Stimulated activated naive CD8-positive, alpha-beta T cell treated with anti-CD3 and anti-CD28 coated beads, Interleukin-15, Interleukin-2, amounts not matched to agents 100 ng/mL and 50 ng/mL, for 24 hours (primary cell): ENCODE results near the gene PEAK3.
"Not testable (repeated sequence)": the region's sequence is repeated elsewhere in the genome, so short reads cannot be mapped to it uniquely, and the experiment has no call there.

Source experiments
- H3K27ac Mint-ChIP-seq: one replicate; pipeline ENCODE4 v1.8.0; 2021; ENCODE audit warnings: mild to moderate bottlenecking, mixed read lengths
- H3K27me3 Mint-ChIP-seq: one replicate; pipeline ENCODE4 v1.8.0; 2021; ENCODE audit warnings: mixed read lengths
- H3K36me3 Mint-ChIP-seq: one replicate; pipeline ENCODE4 v1.8.0; 2021; ENCODE audit warnings: low read depth, mixed read lengths
- H3K4me1 Mint-ChIP-seq: one replicate; pipeline ENCODE4 v1.8.0; 2021; ENCODE audit warnings: low read depth, mixed read lengths
- H3K4me3 Mint-ChIP-seq: one replicate; pipeline ENCODE4 v1.8.0; 2021; ENCODE audit warnings: mild to moderate bottlenecking, mixed read lengths
- H3K9me3 Mint-ChIP-seq: one replicate; pipeline ENCODE4 v1.8.0; 2021; ENCODE audit warnings: mixed read lengths

PEAK3 gene

DNA sequence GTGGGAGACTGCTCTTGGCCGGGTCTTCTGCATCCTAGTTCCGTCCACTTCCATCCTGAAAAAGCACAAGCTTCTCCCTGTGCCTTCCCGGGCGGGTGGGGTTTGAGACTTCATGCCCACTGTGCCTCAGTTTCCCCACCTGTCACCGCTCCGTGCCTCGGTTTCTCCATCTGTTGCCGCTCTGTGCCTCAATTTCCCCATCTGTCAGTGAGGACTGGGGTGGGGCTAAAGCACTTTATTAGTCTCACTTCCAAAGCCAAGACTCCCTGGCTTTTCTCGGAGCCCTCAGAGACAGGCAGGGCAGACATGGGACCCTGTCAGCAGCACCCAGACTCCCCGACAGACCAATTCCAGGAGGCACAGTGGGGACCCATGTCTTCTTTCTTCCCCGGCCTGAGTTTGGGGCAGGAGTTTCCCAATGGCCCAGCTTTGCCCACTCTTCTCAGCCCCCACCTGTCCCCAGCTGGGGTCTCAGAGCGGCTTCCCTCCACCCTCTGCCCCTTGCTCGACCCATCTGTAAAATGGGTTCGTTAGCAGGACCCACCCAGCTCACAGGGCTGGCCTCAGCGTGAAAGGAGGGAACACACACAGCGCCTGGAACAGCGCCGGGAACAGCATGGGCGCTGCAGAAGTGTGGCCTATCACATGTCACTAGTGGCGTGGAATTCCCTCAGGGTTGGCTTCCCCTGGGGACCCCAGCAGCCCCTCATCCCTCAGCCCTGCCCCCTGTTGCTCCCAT, 4.6 kb upstream of the PEAK3 start:
- Mint-ChIP-seq H3K4me1 (peaks cover 43% of the 10 kb centered on the region), H3K36me3 (no peaks in the 10 kb centered on the region), H3K27me3 (peaks cover 7% of the 10 kb centered on the region), H3K9me3 (no peaks in the 10 kb centered on the region), H3K4me3 (no peak overlapping the region), H3K27ac (no peak overlapping the region)

DNA sequence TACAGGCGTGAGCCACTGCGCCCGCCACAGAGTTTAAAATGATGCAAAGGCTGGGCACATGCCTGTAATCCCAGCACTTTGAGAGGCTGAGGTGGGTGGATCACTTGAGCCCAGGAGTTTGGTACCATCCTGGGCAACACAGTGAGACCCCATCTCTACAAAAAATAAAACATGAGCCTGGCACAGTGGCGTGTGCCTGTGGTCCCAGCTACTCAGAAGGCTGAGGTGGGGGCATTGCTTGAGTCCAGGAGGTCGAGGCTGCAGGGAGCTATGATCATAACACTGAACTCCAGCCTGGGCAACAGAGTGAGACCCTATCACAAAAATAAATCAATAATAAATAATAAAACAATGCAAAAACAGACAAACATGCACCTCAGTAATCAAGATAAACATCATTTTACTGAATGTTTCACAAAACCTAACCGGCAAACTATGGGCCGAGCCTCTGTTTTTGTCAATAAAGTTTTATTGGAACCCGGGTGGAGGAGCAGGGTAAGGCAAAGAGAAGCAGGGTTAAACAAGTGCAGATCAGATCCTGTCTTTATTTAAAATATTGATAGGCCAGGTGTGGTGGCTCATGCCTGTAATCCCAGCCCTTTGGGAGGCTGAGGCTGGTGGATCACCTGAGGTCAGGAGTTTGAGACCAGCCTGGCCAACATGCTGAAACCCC, 2.0 kb upstream of the PEAK3 start:
- H3K4me3 Mint-ChIP-seq = no peak overlapping the region
- peaks cover 28% of the 10 kb centered on the region for H3K4me1 Mint-ChIP-seq
- no peak overlapping the region for H3K27ac Mint-ChIP-seq

DNA sequence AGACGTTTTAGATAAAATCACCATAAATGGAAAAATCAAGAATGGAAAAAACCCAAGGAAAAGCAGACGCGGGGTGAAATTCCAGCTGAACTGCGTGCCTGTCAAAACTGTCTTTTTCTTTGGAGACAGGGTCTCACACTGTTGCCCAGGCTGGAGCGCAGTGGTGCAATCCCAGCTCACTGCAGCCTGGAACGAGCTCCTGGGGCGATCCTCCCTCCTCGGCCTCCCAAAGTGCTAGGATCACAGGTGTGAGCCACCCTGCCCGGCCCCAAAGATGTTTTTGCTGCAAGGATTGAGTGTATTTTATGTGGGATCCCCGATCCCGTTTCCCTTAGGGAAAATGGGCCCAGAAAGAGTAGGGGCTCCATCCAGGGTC, 875 bp upstream of the PEAK3 start:
- H3K4me1 Mint-ChIP-seq = peaks cover 17% of the 10 kb centered on the region
- peak overlapping the region; percentile 45 for H3K27ac Mint-ChIP-seq
- no peak overlapping the region for H3K4me3 Mint-ChIP-seq
- no peaks in the 10 kb centered on the region for H3K36me3 Mint-ChIP-seq
- no peaks in the 10 kb centered on the region for H3K27me3 Mint-ChIP-seq
- no peaks in the 10 kb centered on the region for H3K9me3 Mint-ChIP-seq

More for the DNA sequence above, 2.0 kb upstream of the PEAK3 start:
- Mint-ChIP-seq H3K27me3 (peaks cover 4% of the 10 kb centered on the region), H3K9me3 (no peaks in the 10 kb centered on the region), H3K36me3 (no peaks in the 10 kb centered on the region)

DNA sequence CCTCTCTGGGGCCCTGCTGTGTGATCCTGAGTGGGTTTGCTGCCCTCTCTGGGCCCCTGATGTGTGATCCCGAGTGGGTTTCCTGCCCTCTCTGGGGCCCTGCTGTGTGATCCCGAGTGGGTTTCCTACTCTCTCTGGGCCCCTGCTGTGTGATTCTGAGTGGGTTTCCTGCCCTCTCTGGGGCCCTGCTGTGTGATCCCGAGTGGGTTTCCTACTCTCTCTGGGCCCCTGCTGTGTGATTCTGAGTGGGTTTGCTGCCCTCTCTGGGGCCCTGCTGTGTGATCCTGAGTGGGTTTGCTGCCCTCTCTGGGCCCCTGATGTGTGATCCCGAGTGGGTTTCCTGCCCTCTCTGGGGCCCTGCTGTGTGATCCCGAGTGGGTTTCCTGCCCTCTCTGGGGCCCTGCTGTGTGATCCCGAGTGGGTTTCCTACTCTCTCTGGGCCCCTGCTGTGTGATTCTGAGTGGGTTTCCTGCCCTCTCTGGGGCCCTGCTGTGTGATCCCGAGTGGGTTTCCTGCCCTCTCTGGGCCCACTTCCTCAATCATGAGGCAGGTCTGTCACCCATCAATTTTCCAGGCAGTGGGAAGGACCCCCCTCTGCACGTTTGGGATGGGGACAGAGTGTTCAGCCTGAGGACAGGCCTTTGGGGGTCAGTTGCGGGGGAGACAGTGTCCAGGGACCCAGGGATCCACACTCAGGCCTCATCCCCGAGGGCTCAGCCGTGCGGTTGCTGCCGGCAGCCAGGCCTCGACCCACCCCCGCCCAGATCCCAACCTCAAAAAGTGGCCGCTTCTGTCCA, 512 bp downstream of the PEAK3 start:
- Mint-ChIP-seq H3K4me1 (peaks cover 17% of the 10 kb centered on the region), H3K4me3 (peak overlapping the region; percentile 43)
- H3K27me3 Mint-ChIP-seq, H3K9me3 Mint-ChIP-seq, H3K36me3 Mint-ChIP-seq, H3K27ac Mint-ChIP-seq: not testable (repeated sequence)

DNA sequence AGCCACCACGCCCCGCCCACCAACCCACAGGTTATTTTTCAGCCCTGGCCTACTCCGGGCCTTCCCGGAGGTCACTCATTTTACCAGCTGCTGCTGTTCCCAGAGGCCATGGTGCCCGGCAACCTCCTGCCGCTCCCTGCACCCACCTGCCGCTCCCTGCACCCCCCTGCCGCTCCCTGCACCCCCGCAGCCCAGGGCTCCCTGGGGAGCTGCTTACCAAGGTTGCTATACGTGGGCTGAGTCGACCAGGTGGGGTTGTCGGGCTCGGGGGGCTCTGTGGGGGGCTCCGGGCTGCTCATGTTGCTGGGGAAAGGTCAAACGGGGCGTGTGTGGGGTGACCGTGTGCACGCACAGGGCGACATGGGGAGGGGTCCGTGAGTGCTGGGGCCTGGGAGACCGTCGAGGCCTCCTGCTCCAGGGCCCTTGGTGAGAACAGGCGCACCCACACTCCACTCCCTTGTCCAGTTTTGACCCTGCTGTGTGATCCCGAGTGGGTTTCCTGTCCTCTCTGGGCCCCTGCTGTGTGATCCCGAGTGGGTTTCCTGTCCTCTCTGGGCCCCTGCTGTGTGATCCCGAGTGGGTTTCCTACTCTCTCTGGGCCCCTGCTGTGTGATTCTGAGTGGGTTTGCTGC, 1.2 kb downstream of the PEAK3 start:
- Mint-ChIP-seq H3K4me1 (peaks cover 17% of the 10 kb centered on the region), H3K27ac (no peak overlapping the region), H3K36me3 (no peaks in the 10 kb centered on the region), H3K27me3 (no peaks in the 10 kb centered on the region), H3K4me3 (no peak overlapping the region), H3K9me3 (no peaks in the 10 kb centered on the region)

DNA sequence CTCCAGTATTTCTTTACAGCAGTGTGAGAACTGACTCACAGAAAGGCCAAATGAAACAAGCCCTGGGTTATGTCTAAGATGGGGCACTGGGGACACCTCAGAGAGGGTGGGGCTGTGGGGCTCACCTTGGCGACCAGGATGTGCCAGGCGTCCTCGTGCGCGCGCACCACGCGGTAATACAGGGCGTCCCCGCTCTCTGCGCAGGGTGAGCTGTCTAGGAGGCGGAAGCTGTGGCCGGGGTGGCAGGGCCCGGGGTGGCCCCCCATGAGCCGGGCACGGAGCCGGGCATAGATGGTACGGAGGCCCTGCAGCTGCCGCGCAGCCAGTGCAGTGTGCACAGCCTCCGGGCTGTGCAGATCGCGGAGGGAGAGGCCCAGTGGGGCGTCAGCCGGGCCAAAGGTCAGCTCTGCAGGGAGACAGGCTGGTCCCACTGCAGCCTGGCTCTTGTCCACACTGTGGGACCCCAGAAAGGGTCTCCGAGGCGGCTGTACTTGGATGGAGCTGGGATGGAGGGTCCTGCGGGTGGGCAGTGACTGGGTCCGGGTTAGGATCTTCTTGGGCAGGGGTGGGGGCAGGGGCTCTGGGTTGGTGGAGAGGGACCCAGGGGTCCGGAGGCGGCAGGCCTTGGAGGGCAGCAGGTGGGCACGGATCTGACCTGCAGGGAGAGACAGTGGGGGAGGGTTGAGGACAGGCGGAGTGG, 3.4 kb downstream of the PEAK3 start:
- Mint-ChIP-seq H3K27me3 (no peaks in the 10 kb centered on the region), H3K9me3 (no peaks in the 10 kb centered on the region), H3K27ac (no peak overlapping the region), H3K4me3 (no peak overlapping the region), H3K4me1 (peaks cover 29% of the 10 kb centered on the region), H3K36me3 (peaks cover 12% of the 10 kb centered on the region)

DNA sequence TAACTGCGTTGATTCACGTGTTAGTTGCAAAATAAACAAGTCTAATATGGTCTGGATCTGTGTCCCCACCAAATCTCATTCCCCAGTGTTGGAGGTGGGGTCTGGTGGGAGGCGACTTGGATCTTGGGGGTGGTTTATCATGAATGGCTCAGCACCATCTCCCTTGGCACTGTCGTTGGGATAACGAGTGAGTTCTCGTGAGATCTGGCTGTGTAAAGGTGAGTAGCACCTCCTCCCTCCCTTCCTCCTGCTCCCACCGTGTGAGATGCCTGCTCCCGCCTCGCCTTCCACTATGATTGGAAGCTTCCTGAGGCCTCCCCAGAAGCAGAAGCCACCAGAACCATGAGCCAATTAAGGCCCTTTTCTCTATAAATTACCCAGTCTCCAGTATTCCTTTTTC, 4.8 kb downstream of the PEAK3 start:
- peaks cover 25% of the 10 kb centered on the region for H3K36me3 Mint-ChIP-seq
- no peak overlapping the region for H3K4me3 Mint-ChIP-seq

DNA sequence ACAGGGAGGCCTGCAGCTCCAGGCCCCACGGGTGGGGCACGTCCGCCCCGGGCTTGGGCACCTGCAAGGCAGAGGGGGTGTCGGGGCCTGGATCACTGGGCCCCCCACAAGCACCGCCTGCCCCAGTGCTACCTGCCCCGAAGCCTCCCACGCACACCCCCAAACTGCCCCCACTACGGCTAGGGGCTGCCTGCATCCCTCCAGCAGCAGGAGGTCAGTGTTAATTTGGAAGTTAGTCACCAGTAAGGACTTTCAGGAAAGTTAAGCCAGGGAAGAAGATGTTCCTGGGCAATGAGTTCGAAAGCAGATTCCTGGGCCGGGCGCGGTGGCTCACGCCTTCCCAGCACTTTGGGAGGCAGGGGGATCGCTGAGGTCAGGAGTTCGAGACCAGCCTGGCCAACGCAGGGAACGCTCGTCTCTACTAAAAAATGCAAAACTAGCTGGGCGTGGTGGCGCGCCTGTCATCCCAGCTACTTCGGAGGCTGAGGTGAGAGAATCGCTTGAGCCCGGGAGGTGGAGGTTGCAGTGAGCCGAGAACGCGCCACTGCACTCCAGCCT, 5.5 kb downstream of the PEAK3 start:
- no peaks in the 10 kb centered on the region for H3K27me3 Mint-ChIP-seq
- no peak overlapping the region for H3K4me3 Mint-ChIP-seq
- H3K36me3 Mint-ChIP-seq = peaks cover 30% of the 10 kb centered on the region
- H3K4me1 Mint-ChIP-seq = peaks cover 29% of the 10 kb centered on the region
- H3K9me3 Mint-ChIP-seq = no peaks in the 10 kb centered on the region
- no peak overlapping the region for H3K27ac Mint-ChIP-seq

More for the DNA sequence above, 4.8 kb downstream of the PEAK3 start:
- Mint-ChIP-seq H3K4me1 (peaks cover 30% of the 10 kb centered on the region), H3K27ac (peak overlapping the region; percentile 49), H3K27me3 (no peaks in the 10 kb centered on the region), H3K9me3 (no peaks in the 10 kb centered on the region)

DNA sequence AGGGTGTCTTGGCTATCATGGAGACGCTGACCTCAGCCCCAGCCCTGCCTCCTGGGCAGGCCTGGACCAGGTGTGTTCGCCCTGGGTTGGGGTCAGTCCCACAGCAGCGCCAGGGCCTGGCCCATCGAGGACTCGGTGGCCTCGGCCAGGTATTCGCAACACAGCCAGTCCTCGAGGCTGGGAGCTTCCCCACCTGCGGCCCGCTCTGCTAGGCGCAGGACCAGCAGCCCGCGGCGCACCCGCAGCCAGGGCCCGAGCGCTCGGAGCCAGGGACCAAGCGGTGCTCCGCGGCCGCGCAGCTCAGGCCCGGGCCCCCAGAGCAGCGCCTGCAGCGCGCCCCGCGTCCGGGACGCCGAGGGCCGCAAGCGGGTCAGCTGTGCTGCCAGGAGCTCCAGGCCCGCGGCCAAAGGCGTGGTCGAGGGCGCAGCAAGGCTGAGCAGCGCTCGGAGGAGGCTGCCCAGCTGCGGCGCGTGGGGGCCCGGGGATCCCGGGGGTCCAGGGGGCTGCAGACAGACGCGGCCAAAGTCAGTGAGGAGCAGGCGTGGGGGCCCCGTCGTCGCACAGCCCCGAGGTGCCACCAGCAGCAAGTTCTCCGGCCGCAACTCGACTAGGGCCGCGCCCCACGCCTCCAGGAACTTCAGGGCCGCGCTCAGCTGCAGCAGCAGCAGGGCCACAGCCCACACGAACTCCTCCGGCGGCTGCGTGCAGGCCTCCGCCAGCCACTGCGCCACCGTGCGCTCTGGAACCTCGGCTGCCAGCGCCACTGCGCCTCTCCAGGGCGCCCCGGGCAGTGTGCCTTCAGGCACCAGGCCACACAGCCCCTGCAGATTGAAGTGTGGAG, 6.2 kb downstream of the PEAK3 start:
- H3K4me1 Mint-ChIP-seq = peaks cover 30% of the 10 kb centered on the region
- H3K36me3 Mint-ChIP-seq = peaks cover 33% of the 10 kb centered on the region
- H3K9me3 Mint-ChIP-seq = no peaks in the 10 kb centered on the region
- H3K27me3 Mint-ChIP-seq = no peaks in the 10 kb centered on the region
- H3K27ac Mint-ChIP-seq = no peak overlapping the region
- H3K4me3 Mint-ChIP-seq = no peak overlapping the region

DNA sequence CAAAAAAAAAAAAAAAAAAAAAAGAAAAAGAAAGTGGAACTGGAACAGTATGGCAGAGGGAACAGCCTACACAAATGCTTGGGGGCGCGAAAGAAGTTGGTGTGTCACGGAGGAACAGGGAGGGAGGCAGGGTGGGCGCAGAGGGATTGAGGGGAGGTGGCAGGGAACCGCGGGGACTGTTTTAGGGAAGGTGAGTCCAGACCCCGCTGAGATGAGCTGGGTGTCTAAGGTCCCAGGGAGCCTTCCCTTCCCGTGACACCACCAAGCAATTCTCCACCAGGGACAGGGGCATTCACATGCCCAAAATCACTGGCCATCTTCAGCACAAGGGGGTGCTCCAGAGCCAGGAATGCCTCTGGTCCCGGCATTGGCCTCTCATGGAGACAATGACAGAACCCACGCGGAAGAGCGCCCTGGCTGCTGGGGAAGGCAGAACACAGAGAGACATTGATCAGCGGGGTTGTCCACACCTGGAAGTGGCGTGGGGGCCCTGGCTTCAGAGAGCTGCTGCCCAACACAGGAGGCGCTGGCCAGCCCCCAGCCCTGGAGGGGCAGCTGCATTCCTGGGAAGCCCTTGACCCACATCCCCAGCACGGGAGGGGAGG, 6.9 kb downstream of the PEAK3 start:
- Mint-ChIP-seq H3K4me3 (no peak overlapping the region), H3K36me3 (peaks cover 33% of the 10 kb centered on the region), H3K27me3 (no peaks in the 10 kb centered on the region), H3K4me1 (peaks cover 30% of the 10 kb centered on the region), H3K9me3 (no peaks in the 10 kb centered on the region), H3K27ac (peak overlapping the region; percentile 63)

DNA sequence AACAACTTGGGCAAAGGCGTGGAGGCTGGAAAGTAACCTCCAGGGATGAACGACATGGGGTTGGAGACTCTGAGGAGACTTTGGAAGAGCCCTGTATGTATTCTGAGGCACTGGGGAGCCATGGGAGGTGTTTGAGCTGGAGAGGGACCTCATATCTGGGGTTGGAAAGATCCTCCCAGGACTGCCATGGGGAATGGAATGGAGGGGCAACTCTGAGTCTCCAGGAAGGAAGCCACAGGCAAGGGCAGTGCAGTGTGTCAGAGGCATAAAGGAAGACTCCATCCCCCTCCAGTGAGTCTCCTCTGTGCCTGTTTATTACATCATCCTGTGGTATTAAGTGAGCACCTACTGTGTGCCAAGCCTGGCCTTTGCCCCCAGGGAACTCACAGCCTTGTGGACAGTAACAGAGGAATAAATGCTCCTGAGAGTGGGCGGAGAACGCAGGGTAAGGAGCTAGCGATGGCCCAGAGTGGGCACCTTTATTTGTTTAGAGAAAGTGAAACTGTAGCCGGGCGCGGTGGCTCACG, 7.7 kb downstream of the PEAK3 start:
- H3K4me3 Mint-ChIP-seq = peak overlapping the region; percentile 93
- peaks cover 33% of the 10 kb centered on the region for H3K36me3 Mint-ChIP-seq
- H3K4me1 Mint-ChIP-seq = peaks cover 30% of the 10 kb centered on the region
- no peaks in the 10 kb centered on the region for H3K27me3 Mint-ChIP-seq
- H3K27ac Mint-ChIP-seq = peak overlapping the region; percentile 76
- H3K9me3 Mint-ChIP-seq = no peaks in the 10 kb centered on the region

DNA sequence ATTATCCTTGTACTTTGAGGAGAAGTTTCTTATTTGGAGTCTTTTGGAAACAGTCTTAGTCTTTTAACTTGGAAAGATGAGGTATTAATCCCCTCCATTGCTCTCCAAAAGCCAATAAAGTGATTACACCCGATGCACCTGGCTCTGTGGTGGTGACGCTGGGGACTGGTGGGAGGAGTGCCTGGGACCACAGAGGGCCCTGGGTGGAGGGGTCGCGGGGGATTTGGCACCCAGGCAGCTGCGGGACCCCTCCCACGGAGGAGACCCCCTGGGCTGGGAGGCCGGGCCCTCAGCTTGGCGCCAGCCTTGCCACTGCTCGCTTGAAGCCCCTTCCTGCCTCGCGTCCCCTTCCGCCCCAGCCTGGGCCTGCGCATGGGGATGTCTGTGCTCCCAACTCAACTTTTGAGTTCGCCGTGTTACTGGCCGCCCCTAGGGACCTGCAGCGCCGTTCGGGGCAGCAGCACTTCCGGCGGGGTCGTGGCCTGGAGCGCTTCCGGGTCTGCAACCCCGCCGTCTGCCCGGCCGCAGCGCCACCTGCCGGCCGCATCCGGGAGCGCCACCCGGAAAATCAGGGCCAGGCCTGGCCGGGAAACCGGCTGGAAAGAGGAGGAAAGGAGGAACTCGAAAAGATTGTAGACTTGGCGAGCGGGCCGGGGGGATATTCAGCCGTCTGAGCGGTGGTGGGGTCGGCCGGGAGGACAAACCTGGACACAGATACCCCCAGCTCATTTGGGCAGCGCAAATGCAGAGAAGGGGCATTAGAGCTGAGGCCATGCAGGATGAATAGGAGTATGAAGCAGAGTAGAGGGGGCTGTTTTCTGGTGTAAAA, 8.4 kb downstream of the PEAK3 start:
- Mint-ChIP-seq H3K4me3 (peak overlapping the region; percentile 93), H3K36me3 (peaks cover 33% of the 10 kb centered on the region), H3K27ac (peak overlapping the region; percentile 84), H3K27me3 (no peaks in the 10 kb centered on the region), H3K4me1 (peaks cover 32% of the 10 kb centered on the region), H3K9me3 (no peaks in the 10 kb centered on the region)
